HG02588 (cell line): ENCODE results near the gene DPYSL4.

Source experiments
- ATAC-seq: cut with Tn5 transposase; IDR thresholded peaks from one replicate; pipeline ENCODE4 v1.9.1; 2021; ENCODE audit warnings: mild to moderate bottlenecking, moderate library complexity; ENCODE audit not compliant: unreplicated experiment

Gene DPYSL4

GRCh38 chr10:132176623-132177500 lies 9.9 kb upstream of the DPYSL4 start:
- ATAC-seq: no peak

DNA sequence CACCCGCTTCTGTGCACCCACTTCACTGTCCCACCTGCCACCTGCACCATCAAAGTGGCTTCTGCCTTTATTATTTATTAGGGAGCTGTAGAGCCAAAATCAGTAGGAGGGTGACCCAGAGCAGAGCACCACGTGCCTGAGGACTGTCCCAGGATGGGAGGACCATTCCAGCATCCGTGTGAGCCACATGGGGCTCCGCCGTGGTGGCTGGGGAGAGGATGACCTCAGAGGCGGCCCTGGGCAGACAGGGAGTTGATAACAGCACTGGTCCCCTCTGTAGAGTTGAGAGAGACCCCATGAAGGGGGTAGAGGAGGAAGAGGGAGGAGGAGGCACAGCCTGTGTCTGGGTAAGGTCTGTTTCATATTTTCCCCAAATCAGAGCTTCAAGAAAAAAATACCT lies 8.7 kb upstream of the DPYSL4 start:
- no peak for ATAC-seq

GRCh38 chr10:132178672-132179545 lies 7.8 kb upstream of the DPYSL4 start:
- ATAC-seq: no peak

- no peak for ATAC-seq
Measured at GRCh38 chr10:132179551-132180392, 7.0 kb upstream of the DPYSL4 start.

DNA sequence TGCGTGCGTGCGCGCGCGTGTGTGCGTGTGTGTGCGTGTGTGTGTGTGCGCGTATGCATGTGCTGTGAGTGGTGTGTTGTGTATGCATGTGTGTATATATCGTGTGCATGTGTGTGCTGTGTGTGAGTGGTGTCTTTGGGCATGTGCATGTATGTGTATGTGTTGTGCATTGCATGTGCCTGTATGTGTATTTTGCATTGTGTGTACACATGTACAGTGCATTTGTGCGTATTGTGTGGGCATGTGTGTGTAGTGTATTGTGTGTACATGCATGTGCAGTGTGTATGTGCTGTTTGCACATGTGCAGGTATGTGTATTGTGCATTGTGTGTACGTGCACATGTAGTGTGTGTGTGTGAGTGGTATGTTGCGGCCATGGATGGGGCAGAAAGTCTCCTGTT lies 6.0 kb upstream of the DPYSL4 start:
- no peak for ATAC-seq

- ATAC-seq: no peak
Measured at GRCh38 chr10:132181691-132182425, 4.9 kb upstream of the DPYSL4 start.

GRCh38 chr10:132182591-132182990 lies 4.2 kb upstream of the DPYSL4 start:
- ATAC-seq: no peak

DNA sequence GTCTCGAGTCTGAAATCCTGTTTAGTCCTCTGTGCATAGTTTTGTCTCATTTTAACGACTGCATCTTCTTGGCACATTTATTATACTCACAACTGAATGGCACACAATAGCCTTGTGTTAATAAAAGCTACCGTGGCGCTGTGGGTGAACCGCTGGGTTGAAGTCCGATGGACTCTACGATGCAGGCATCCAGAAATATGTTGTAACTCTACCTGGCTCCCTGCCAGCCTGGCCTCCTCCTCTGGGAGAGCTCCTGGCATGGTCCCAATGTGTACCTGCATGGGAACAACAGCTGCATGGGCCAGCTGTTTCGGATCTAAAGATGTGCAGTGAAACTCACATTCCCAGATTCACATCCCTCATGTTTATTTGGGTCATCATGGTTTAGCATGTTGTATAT lies 3.7 kb upstream of the DPYSL4 start:
- ATAC-seq: no peak

GRCh38 chr10:132184816-132185593 lies 1.7 kb upstream of the DPYSL4 start:
- no peak for ATAC-seq

DNA sequence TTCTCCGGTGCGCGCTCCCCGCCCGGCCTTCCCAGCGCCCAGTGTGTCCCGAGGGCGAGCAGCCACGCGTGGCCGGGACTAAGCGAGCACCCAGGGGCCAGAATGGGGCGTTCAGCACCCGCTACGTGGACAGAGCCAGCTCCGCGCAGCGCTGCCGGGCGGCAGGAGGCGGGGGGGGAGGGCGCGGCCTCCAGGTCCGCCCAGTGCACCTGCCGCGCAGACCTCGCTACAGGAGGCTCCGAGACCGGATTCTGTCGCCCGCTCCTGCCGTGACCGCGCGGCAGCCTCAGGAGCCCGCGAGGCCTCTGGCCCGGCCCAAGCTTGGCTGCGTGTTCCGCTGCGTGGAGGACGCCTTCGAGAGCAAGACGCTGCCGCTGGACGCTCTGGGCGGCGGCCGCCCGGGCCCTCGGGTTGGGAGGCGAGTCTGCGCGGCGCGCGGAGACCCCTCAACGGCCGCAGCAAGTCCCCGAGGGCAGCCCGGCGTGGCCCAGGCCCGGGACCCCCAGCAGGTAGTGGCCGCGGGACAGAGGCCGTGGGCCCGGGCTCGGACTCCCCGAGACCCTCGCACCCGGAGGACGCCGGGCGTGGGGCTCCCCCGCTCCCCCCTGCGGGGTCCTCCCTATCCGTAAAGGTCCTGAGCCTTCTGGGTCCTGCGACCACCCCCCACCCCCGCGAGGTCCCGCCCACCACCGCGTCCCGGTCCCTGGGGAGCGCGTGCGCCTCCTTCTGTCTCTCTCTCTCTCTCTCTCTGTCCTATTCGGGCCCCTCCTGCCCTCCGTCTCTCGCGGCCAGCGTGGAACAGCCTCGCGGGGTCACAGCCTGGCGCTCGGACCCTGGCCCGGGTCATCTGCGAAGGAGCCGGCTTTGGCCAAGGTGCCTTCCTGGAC lies 904 bp upstream of the DPYSL4 start:
- no peak for ATAC-seq

GRCh38 chr10:132187430-132188138 lies 836 bp downstream of the DPYSL4 start:
- ATAC-seq: no peak

DNA sequence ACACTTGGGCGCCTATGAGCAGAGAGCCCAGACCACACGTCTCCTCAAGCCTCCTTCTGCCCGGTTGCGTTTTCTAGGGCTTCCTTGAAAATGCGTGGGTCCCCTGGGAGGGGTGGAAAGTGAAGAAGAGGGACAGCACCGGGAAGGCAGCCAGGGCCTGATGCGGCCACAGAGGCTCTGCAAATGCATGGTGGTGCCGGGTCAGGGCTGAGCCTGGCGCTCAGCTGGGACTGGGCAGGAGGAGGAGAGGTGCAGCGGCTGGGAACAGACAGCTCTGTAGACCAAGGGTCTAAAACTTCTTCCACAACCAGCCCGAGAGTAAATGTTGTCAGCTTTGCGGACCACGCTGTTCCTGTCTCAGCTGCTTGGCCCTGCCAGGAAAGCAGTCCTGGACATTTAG lies 1.6 kb downstream of the DPYSL4 start:
- no peak for ATAC-seq

GRCh38 chr10:132189016-132189415 lies 2.3 kb downstream of the DPYSL4 start:
- ATAC-seq: no peak

DNA sequence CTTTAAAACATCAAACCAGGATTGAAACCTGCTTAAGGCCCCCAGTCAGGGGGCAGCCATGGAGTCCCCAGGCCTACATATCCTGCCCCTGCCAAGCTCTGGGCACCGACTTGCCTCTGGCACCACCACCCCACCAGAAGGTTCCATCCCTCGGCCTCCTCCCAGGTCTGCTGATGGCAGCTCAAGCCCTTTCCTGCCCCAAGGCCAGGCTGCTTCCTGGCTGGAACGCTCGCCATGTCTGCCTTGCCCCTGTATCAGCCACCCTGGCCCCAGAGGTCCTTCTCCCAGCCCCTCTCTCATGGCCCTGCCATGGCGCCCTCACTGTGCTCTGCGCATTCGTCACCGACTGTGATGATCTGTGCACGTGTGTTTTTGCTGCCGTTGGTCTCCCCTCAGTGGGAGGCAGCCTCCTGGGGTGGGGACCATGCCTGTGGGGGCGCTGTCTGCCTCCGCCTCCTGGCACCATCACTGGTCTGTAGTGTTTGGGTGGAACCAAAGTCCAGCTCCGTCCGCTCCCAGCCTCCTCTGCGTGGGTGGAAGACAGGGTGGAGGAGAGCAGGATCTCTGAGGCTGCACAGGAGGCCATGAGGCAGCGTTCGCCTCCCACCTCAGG lies 3.2 kb downstream of the DPYSL4 start:
- ATAC-seq: no peak

DNA sequence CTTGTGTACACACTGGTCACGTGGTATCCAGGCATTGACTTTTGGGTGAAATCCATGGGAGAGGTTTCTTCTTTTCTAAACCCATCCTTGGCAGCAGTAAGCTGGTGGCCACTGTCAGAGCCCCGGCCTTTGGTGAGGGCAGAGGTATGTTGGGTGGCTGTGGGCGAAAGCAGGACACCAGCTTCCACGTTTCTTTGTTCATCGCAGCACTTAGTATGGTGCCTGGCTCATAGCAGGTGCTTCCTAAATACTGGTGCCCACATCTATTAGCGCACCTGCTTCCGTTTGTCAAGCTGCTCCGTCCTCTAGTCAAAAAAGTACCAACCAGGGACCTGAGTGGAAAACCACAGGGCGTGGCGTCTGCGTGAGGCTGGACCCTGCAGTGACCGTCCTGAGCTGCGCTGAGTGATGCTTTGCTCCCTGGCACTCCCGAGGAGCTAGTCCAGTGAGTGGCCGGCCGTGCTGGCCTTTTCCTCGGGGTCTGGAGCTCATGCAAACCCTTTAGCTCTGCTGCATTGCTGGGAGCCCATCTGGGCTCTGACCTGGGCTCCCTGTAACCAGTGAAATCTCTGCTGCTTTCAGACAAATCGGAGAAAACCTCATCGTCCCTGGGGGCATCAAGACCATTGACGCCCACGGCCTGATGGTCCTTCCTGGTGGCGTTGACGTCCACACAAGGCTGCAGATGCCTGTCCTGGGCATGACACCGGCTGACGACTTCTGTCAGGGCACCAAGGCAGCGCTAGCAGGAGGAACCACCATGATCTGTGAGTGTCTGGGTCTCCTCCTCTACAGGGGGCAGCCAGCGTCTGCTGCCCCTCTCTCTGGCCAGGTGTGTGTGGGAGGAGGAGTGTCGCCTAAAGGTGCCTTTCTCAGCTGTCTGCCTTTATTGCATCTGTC lies 5.6 kb downstream of the DPYSL4 start:
- ATAC-seq: no peak

- no peak for ATAC-seq
Measured at GRCh38 chr10:132192991-132193665, 6.4 kb downstream of the DPYSL4 start.
